GM21737 (cell line): Measurements from ENCODE around the gene UGT1A6.

ENCODE experiments used
- ATAC-seq: cut with Tn5 transposase; IDR thresholded peaks from one replicate; pipeline ENCODE4 v1.9.1; 2021; ENCODE audit warnings: mild to moderate bottlenecking, moderate library complexity; ENCODE audit not compliant: unreplicated experiment

UGT1A6 gene

DNA sequence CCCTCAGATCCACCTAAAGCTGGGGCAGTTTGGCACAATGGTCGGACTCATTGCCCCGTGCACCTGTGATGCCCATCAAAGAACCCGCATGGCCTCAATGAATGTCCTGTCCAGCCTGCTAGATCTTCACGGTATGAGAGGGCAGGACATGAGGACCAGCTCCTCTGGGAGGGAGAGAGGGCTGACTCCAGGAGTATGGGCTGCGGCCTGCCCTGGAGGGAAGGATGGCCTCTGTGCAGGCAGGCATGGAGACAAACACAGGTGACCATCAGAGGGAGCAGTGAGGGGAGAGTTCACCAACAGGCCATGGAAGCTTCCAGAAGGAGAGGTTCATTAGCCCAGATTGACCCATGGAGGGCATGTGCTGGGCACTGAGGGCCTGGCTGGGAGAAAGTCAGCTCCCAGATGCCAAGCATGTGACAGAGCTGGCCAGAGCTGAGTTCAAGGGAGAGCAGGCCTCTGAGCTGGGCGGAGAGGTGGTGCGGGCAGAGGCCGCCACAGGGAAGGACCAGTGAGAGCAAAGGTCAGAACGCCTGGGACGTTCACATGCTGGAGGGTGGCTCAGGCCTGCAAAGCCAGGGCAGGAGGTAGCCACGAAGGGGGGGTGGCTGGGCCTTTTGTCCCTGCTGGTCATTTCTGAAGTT, 125.4 kb downstream of the UGT1A6 start:
- no peak for ATAC-seq

GRCh38 chr2:233818639-233819621, 126.2 kb downstream of the UGT1A6 start:
- no peak for ATAC-seq

GRCh38 chr2:233819884-233820773, 127.4 kb downstream of the UGT1A6 start:
- ATAC-seq: no peak

- no peak for ATAC-seq
Measured at GRCh38 chr2:233820774-233821105, 128.1 kb downstream of the UGT1A6 start.

- no peak for ATAC-seq
Measured at GRCh38 chr2:233821196-233821595, 128.5 kb downstream of the UGT1A6 start.

DNA sequence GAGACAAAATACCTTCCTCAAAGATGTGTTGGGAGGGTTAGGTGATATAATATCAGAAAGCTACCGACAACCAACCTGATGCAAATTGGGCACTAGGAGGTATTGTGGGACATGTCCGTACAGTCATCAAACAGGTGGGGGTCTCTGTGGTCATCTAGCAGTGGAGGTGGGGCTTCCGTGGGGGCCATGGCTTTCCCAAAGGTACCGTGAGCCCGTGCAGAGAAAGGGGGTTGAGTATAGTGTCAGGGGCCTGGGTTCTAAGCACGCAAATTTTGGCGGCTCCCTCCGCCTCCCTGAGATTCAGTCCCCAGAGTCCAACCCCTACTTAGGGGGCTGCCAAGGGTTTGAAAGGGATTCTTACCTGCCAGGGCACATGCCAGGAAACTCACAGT, 129.0 kb downstream of the UGT1A6 start:
- ATAC-seq: no peak

- ATAC-seq: no peak
Measured at GRCh38 chr2:233822101-233822771, 129.5 kb downstream of the UGT1A6 start.
